SIG-M5 treated with dmso at 0.1 percent for 504 hours (cell line): ENCODE measurements around the gene NPHS1.

Experiments used
- DNase-seq: peaks from one replicate; lab custom pipeline; 2025; ENCODE audit not compliant: unreplicated experiment; lab: John Stamatoyannopoulos, UW

The NPHS1 gene

DNA sequence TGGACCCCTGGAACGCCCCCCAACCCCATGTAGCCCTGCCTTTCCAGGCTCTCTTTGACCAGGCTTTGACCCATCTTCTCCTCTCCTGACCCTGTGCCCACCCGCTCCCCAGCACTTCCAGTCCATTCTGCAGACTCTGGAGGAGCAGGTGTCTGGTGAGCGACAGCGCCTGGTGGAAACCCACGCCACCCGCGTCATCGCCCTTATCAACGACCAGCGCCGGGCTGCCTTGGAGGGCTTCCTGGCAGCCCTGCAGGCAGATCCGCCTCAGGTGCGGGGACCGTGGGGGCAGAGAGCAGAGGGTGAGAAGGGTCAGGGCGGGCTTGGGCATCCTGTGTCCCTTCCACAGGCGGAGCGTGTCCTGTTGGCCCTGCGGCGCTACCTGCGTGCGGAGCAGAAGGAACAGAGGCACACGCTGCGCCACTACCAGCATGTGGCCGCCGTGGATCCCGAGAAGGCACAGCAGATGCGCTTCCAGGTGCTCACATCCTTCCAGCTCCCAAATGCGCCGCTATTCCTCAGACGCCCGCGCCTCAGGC, 22.2 kb upstream of the NPHS1 start:
- no peak for DNase-seq

DNA sequence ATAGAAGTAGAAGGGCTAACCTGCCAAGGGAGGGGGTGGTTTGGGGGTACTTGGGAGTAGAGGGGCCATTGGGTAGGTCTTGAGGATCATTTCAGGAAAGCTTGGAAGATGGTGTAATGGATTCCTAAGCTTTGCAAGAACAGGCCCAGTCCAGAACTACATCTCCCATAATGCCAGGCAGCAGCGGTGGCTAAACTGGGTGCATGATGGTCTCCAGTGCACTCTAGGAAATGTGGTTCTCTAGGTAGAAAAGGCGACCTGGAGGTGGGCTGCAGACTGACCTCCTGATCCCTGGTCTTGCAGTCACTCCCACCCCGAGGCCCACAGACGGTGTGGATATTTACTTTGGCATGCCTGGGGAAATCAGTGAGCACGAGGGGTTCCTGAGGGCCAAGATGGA, 19.9 kb upstream of the NPHS1 start:
- no peak for DNase-seq

DNA sequence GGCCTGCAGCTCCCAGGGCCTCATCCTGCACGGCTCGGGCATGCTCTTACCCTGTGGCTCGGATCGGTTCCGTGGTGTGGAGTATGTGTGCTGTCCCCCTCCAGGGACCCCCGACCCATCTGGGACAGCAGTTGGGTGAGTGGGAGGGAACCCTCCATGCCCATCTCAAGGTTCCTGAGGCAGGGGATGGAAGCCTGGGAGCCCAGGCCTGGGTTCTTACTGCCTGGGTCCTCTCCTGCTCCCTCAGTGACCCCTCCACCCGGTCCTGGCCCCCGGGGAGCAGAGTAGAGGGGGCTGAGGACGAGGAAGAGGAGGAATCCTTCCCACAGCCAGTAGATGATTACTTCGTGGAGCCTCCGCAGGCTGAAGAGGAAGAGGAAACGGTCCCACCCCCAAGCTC, 19.3 kb upstream of the NPHS1 start:
- no peak for DNase-seq

DNA sequence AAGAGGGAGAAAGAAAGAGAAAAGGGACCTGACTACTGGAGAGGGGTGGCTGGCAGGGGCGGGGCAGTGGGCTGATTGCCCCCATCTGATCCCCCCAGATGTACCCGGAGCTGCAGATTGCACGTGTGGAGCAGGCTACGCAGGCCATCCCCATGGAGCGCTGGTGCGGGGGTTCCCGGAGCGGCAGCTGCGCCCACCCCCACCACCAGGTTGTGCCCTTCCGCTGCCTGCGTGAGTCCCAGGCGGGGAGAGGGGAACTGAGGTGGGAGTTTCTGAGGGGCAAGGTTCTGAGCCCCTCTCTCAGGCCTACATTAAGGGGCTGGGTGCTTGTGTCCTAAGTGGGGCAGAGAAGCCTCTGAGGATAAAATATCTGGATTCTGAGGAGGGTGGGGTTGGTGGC, 18.5 kb upstream of the NPHS1 start:
- no peak for DNase-seq

DNA sequence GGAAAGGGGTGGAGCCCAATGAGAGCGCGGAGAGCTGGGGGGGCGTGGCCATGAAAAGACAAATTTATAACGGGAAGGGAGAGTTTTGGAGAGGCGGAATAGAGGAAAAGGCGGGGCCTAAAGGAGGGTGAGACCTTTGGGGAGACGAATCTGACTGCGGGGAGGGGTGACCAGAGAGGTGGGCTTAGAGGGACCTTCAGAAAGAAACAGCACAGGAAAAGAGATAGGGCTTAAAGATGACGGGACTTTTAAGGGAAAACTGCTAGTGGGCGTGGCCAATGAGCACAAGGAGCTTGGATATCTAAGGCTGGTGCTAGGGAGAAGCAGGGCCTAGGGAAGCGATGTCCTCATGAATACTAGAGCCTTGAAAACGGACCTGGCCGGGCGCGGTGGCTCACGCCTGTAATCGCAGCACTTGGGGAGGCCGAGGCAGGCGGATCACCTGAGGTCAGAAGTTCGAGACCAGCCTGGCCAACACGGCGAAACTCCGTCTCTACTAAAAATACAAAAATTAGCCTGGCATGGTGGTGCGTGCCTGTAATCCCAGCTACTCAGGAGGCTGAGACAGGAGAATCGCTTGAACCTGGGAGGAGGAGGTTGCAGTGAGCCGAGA, 17.9 kb upstream of the NPHS1 start:
- peak; percentile 90 for DNase-seq

DNA sequence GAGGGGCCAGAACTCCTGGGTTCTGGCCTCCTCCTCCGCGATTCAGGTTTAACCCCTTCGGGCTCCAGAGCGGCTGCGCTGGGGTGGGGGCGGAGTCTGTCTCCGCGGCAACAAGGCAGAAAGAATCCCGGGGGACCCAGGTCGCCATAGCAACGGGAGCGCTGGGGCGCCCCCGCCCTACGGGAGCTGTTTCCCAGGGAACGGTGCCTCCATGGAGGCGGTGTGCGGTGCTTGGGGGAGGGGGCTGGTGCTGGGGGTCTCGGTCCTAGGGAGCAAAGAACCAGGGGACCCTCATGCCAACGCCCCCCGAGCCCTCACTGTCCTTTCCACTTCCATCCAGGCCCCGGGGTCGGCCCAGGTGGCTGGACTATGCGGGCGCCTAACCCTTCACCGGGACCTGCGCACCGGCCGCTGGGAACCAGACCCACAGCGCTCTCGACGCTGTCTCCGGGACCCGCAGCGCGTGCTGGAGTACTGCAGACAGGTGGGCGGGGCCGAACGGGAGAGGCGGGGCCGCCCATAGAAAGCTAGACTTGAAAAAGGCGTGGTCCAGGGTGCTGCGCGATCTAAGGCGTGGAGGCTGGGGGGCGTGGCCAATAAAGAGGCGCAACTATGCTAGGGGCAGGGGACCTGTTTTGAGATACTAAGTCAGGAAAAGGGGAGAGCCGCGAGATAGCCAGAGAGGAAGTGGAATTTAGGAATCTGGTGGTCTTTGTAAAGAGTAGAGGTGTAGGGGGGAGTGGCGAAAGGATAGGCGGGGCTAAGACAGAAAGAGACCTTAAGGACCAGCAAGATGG, 17.2 kb upstream of the NPHS1 start:
- DNase-seq, result peak; percentile 95

DNA sequence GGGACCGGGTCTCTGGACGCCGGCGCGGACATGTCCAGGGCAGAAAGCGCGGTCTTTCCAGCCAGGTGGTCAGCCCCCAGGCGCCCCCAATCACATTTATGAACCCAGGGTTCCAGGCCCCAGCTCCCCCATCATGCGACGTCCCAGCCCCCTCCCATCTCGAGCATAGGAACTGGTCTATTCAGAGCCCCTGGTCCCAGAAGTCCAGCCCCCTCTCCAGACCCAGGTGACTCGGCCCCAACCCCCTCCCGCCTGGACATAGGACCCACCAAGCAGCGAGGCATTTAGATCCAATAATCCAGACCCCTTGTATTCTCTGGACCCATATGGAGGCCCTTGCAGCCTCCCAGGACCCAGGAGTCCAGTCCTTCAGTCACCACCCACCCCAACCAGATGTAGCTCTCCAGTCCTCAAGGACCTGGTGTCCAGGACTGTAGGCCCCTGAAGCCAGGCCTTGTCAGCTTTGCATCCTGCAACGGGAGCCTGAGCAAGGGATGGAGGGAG, 16.6 kb upstream of the NPHS1 start:
- DNase-seq, result no peak

DNA sequence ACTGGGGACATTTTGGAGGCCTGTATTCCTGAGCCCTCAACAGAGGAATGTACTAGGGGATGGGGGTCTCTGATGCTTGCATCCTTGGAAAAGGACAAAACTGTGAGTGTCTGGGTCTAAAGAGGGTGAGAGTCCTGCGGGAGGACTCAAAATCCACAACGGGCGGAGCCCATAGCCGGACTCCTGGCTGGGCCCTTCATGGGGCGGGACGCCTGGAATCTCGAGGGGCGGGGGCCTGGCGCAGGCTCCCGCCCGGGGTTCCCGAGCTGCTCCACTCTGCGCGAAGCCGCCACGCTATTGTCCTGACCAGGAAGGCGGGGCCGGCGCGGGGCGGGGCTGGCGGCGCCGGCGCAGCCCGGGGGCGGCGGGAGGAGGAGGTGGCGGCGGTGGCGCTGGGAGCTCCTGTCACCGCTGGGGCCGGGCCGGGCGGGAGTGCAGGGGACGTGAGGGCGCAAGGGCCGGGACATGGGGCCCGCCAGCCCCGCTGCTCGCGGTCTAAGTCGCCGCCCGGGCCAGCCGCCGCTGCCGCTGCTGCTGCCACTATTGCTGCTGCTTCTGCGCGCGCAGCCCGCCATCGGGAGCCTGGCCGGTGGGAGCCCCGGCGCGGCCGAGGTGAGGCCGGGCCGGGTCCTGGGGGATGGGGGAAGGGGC, 16.0 kb upstream of the NPHS1 start, which contains the start of gene APLP1:
APLP1 (plus strand) TSS at position 403 of the 651 bp plus-strand sequence; CDS start at position 466, 63 bp downstream.
- DNase-seq, result peak; percentile 45

DNA sequence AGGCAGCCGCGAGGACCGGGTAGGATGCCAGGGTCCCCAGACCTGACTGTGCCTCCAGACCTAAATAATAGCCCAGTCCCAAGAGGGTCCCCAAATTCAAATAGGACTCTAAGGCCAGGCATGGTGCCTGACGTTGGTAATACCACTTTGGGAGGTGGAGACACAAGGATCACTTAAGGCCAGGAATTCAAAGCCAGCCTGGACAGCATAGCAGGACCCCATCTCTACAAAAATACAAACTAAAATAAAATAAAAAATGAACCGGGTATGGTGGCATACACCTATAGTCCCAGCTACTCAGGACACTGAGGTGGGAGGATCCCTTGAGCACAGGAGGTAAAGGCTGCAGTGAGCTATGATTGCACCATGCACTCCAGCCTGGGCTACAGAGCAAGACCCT, 10.7 kb upstream of the NPHS1 start:
- DNase-seq, result no peak

DNA sequence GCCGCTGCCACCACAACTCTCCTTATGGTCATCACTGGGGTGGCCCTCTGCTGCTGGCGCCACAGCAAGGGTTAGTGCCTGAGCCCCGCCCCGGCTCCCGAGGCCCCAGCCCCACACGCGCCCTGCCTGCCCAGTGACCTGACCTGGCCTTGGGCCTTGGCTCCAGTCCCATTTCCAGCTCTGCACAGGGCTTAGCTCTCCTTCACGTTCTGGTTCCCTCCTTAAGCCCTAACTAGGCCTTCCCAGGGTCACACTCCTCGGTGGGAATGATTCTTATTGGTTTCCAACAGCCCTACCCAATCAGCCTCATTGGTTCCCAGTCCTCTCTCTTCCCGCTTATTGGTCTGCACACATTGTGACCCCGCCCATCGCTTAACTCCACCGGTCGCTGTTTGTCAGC, 10.2 kb upstream of the NPHS1 start:
- DNase-seq, result no peak

DNA sequence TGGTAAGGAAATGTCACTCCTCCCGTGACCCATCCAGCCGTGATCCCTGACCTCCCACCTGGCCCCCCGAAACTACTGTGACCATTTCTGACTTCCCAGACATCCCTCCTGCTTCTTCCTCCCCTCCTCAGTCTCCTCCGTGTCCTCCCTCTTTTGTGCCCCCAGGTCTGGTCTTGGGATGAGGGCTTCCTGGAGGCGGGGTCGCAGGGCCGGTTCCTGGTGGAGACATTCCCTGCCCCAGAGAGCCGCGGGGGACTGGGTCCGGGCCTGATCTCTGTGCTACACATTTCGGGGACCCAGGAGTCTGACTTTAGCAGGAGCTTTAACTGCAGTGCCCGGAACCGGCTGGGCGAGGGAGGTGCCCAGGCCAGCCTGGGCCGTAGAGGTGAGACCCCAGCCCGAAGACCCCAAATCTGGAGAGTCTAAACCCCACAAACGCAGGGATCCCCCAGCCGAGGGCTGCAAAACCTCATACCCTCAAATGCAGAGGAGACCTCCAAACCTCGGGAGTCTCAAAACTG, 9.4 kb upstream of the NPHS1 start:
- DNase-seq, result no peak

DNA sequence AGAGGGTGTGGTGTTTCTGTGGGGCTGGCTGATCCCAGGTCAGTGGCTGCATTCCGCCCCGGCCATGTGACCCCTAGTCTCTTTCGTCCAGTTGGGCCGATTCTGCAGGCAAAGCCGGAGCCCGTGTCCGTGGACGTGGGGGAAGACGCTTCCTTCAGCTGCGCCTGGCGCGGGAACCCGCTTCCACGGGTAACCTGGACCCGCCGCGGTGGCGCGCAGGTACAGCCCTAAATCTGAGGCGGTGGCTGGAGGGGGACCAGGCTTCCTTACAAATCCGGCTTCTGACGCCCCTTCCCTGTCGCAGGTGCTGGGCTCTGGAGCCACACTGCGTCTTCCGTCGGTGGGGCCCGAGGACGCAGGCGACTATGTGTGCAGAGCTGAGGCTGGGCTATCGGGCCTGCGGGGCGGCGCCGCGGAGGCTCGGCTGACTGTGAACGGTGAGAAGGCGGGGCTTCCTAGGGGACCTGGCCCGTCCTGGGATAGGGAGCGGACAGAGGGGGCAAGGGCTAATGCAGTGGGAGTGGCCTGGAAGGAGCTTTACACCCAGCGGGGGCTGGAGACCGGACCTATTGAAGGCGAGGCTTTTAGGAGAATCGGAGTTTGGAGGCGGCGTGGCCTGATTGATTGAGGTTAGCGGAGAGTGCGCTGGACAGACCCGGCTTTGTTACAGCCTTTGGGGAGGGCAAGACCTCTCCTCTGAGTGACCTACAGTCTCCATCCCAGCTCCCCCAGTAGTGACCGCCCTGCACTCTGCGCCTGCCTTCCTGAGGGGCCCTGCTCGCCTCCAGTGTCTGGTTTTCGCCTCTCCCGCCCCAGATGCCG, 8.7 kb upstream of the NPHS1 start:
- no peak for DNase-seq

DNA sequence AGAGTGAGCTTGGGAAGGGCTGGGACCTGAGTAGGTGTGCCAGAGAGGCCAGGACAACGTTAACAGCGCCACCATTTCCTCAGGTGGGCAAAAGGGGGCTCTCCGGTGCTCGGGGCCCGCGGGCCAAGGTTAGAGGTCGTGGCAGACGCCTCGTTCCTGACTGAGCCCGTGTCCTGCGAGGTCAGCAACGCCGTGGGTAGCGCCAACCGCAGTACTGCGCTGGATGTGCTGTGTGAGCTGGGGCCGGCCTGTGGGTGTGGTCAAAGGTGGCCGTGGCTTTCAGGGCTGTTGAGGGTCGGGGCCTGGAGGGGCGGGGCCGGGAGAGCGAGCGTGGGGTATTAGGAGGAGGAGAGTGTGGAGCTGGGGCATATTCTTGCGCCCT, 8.1 kb upstream of the NPHS1 start:
- no peak for DNase-seq

DNA sequence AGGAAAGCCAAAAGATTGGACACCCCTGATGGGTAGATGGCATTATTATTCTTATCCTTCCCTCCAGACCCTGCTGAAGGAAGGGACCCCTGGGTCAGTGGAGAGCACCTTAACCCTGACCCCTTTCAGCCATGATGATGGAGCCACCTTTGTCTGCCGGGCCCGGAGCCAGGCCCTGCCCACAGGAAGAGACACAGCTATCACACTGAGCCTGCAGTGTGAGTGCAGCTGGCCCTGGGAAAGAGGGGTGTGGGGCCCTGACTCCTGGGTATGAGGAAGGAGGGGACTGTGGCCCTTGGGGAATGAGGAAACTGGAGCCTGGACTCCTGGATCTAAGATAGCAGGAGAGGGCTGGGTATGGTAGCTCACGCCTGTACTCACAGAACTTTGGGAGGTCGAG, 7.1 kb upstream of the NPHS1 start:
- DNase-seq, result no peak

DNA sequence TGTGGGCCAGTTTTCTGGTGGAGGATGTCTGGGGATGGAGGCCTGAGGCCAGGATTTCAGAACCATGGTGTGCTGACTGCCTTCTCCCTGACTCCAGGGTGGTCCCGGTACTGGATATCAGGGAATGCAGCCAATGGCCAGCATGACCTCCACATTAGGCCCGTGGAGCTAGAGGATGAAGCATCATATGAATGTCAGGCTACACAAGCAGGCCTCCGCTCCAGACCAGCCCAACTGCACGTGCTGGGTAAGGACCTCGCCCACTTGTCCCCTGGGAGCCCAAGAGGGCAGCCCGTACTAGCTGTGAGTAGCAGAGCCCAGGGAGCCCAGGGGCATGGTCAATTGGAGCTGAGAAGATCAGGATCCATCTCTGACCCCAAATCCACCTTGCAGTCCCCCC, 6.0 kb upstream of the NPHS1 start:
- no peak for DNase-seq

DNA sequence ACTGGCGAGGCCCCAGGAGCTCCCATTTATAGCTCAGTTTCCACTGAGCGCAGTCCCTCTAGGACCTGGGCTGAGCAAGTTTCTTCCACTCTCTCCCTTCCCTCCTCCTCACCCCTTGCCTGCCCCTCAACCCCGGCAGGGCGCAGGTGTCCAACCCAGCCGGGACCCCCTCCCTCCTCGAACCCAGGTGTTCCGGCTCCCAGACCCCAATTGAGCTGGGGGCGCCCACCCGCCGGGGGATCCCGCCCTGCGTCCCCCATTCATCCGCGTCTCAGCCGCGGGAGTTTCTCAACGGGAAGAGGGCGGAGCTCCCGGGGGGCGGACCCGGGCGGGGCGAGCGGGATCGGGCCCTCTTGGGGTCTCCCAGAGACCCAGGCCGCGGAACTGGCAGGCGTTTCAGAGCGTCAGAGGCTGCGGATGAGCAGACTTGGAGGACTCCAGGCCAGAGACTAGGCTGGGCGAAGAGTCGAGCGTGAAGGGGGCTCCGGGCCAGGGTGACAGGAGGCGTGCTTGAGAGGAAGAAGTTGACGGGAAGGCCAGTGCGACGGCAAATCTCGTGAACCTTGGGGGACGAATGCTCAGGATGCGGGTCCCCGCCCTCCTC, 4.3 kb upstream of the NPHS1 start, which contains the start of gene KIRREL2:
KIRREL2 (plus strand) TSS at position 366 of the 604 bp plus-strand sequence; CDS start at position 575, 209 bp downstream.
- DNase-seq, result peak; percentile 52

DNA sequence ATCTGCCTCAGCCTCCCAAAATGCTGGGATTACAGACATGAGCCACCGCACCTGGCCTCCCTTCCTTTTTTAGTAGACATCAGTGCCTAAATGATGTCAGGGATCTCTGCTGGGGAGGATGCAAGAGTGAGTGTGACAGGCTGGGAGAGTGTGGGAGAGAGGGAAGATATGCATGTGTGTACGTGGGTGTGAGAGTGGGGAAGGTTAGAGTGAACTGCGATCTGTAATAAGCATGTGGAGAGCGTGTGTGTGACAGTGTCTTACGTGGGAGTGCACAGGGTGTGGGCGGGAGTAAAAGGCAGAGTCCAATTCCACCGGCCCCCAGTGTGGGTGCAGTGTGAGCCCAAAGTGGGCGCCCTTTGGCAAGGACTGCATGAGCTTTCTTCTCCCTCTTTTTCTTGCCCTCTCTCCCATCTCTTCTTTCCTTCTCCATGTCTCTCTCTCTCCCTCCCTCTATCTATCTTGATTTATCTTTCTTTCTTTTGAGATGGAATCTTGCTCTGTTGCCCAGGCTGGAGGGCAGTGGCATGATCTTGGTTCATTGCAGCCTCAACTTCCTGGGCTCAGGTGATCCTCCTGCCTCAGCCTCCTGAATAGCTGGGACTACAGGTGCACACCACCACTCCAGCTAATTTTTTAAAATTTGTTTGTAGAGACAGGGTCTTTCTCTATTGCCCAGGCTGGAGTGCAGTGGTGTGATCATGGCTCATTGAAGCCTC, 893 bp upstream of the NPHS1 start:
- no peak for DNase-seq

DNA sequence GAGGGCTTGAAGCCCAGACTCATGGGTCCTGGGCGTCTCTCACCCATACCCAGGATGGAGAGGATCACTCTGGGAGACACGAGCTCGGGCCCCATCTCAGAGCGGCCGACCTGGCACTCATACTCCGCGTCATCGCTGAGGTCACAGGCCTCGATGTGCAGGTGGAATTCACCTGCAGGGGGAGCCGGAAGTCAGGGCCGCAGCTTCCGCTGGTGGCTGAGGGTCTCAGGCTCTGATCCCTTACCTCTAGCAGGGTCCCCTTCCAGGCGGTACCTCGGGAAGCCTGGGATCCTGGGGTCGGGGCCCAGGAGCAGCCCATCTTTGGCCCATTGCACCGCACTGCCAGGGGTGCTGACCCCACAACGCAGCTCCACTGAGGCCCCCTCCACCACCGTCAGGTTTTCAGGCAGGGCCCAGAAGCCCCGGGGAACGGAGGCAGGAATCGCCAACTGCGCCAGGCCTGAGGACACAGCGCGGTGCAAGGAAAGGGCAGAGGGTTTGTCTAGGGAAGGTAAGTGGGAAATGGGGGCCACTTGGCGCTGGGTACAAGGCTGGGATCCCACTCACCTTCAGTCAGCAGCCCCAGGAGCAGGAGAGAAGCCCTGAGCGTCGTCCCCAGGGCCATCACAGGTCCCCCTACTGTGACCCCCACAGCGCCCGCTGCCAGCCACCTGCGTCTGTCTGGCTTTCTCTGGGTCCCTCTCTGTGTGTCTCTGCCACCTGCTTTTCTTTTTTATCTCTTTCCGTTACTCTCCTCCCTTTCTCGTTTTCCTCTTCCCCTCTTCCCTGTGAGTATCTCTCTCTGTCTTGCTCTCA, 883 bp downstream of the NPHS1 start:
- no peak for DNase-seq
